Measurements from ENCODE around the gene OLFM2.
"Not testable (repeated sequence)": the region's sequence is repeated elsewhere in the genome, so short reads cannot be mapped to it uniquely, and the experiment has no call there.

The OLFM2 gene

GRCh38 chr19:9943744-9944143 lies 7.4 kb upstream of the OLFM2 start:
- DNase-seq (ENCODE audit: low read depth in 1 of 2, low spot score in 1 of 2): no peak

GRCh38 chr19:9941671-9942070 lies 5.4 kb upstream of the OLFM2 start:
- DNase-seq (ENCODE audit: low read depth in 1 of 2, low spot score in 1 of 2): no peak

- no peak for DNase-seq (ENCODE audit: low read depth in 1 of 2, low spot score in 1 of 2)
Observed at GRCh38 chr19:9941231-9941630, 4.9 kb upstream of the OLFM2 start.

GRCh38 chr19:9940778-9941177 lies 4.5 kb upstream of the OLFM2 start:
- DNase-seq (ENCODE audit: low read depth in 1 of 2, low spot score in 1 of 2): no peak

- no peak for DNase-seq (ENCODE audit: low read depth in 1 of 2, low spot score in 1 of 2)
Observed at GRCh38 chr19:9939301-9939913, 3.1 kb upstream of the OLFM2 start.

GRCh38 chr19:9937001-9937411 lies 691 bp upstream of the OLFM2 start:
- no peak for DNase-seq (ENCODE audit: low read depth in 1 of 2, low spot score in 1 of 2)

- no peak for DNase-seq (ENCODE audit: low read depth in 1 of 2, low spot score in 1 of 2)
Observed at GRCh38 chr19:9935506-9936325, 599 bp downstream of the OLFM2 start.

GRCh38 chr19:9934132-9934950 lies 2.0 kb downstream of the OLFM2 start:
- peak; percentile 57 to 73 for DNase-seq (ENCODE audit: low read depth in 1 of 2, low spot score in 1 of 2)

- no peak for DNase-seq (ENCODE audit: low read depth in 1 of 2, low spot score in 1 of 2)
Observed at GRCh38 chr19:9932835-9933234, 3.5 kb downstream of the OLFM2 start.

GRCh38 chr19:9931629-9932028 lies 4.7 kb downstream of the OLFM2 start:
- no peak for DNase-seq (ENCODE audit: low read depth in 1 of 2, low spot score in 1 of 2)

- DNase-seq (ENCODE audit: low read depth in 1 of 2, low spot score in 1 of 2): no peak
Observed at GRCh38 chr19:9923440-9923839, 12.9 kb downstream of the OLFM2 start.

GRCh38 chr19:9922782-9923379 lies 13.4 kb downstream of the OLFM2 start:
- not testable (repeated sequence) for DNase-seq (ENCODE audit: low read depth in 1 of 2, low spot score in 1 of 2)

GRCh38 chr19:9917321-9917720 lies 19.0 kb downstream of the OLFM2 start:
- no peak for DNase-seq (ENCODE audit: low read depth in 1 of 2, low spot score in 1 of 2)

- no peak for DNase-seq (ENCODE audit: low read depth in 1 of 2, low spot score in 1 of 2)
Observed at GRCh38 chr19:9916719-9917118, 19.6 kb downstream of the OLFM2 start.

- peak; percentile 63 to 70 for DNase-seq (ENCODE audit: low read depth in 1 of 2, low spot score in 1 of 2)
Observed at GRCh38 chr19:9914315-9915207, 21.8 kb downstream of the OLFM2 start.

- no peak for DNase-seq (ENCODE audit: low read depth in 1 of 2, low spot score in 1 of 2)
Observed at GRCh38 chr19:9914001-9914314, 22.4 kb downstream of the OLFM2 start.

GRCh38 chr19:9913237-9914000 lies 22.9 kb downstream of the OLFM2 start:
- no peak for DNase-seq (ENCODE audit: low read depth in 1 of 2, low spot score in 1 of 2)

- DNase-seq (ENCODE audit: low read depth in 1 of 2, low spot score in 1 of 2): no peak
Observed at GRCh38 chr19:9912551-9913236, 23.6 kb downstream of the OLFM2 start.

GRCh38 chr19:9911524-9912185 lies 24.7 kb downstream of the OLFM2 start:
- DNase-seq (ENCODE audit: low read depth in 1 of 2, low spot score in 1 of 2): no peak
